ENCODE results near the gene SLC25A3. TPM values are rescaled to one million over a fixed set of nuclear protein-coding genes. Genes with fewer than 3 reads are reported as not detected.
A peak's percentile ranks its signal among the peaks of the same experiment; 100 is the strongest.
"Not testable (repeated sequence)": the region's sequence is repeated elsewhere in the genome, so short reads cannot be mapped to it uniquely, and the experiment has no call there.

SLC25A3 gene
- total RNA-seq (100 to 1,000 TPM; 322 to 334 TPM), polyA plus RNA-seq (100 to 1,000 TPM; 260 to 332 (median 283) TPM), total RNA-seq (362 to 631 (median 458) reads per million in 6 experiments)

DNA sequence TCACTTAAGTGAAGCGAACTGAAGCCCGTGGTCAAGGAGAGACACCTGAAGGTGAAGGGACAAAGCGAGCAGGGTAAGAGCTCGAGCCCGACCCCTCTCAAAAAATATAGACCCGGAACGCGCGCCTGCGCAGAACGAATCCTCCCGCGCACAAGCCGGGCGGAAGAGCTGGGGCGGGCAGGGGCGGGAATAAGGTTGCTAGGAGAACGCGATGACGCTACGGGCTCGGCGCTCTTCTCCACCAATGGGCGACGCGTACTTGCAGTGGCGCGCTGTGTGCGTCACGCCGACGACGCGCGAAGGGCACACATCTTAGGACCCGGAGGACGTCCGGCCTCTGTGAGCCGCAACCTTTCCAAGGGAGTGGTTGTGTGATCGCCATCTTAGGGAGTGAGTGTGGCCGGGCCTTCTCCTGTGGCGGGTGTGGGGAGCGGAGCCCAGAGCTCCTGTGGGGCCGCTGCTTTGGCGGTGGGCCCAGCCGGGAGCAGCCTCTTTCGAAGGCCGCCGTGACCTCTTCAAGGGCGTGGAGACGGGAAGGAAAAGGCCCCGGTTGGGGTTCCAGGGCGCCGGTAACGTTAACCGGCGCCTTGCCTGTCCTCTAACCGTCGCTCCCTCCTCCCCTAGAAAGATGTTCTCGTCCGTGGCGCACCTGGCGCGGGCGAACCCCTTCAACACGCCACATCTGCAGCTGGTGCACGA, at the start of gene SLC25A3:
SLC25A3 (plus strand) TSS at position 336 of the 699 bp plus-strand sequence; CDS start at position 629, 293 bp downstream.
- ATAC-seq (peak; percentile 94 to 96), DNase-seq (peak; percentile 87 to 97 (median 94))
- Mint-ChIP-seq H3K27ac (peak within 1 kb of the TSS; percentile 95 to 100 (median 99)), H3K4me3 (peak within 1 kb of the TSS; percentile 90 to 99 (median 97)), H3K9me3 (no peaks in the 10 kb centered on the region), H3K36me3 (peaks cover 0 to 28% (median 8%) of the 10 kb centered on the region in 3 donors), H3K27me3 (no peaks in the 10 kb centered on the region), H3K4me1 (peaks cover 11 to 39% (median 36%) of the 10 kb centered on the region in 4 donors)
- POLR2A ChIA-PET: interaction anchor here (0.6 to 4.3 kb wide), 23 partner anchors 9 to 103 kb away, joined by 3 to 47 read pairs (median 4); partner anchors contain the start of genes APAF1, IKBIP and TMPO

- Mint-ChIP-seq H3K36me3 (peaks cover 0 to 85% (median 6%) of the 10 kb centered on the region in 3 donors), H3K4me1 (peaks cover 0 to 10% (median 2%) of the 10 kb centered on the region in 4 donors), H3K9me3 (no peaks in the 10 kb centered on the region), H3K4me3 (no peak overlapping the region), H3K27ac (peak overlapping the region in 1 of 10 donors; percentile 41), H3K27me3 (no peaks in the 10 kb centered on the region)
- DNase-seq (no peak), ATAC-seq (no peak)
- POLR2A ChIA-PET: interaction anchor here (0.6 kb wide), 2 partner anchors 12 to 50 kb away, joined by 3 read pairs; partner anchors contain the start of gene SLC25A3
Observed at GRCh38 chr12:98543701-98544100, 49.8 kb upstream of the SLC25A3 start.

DNA sequence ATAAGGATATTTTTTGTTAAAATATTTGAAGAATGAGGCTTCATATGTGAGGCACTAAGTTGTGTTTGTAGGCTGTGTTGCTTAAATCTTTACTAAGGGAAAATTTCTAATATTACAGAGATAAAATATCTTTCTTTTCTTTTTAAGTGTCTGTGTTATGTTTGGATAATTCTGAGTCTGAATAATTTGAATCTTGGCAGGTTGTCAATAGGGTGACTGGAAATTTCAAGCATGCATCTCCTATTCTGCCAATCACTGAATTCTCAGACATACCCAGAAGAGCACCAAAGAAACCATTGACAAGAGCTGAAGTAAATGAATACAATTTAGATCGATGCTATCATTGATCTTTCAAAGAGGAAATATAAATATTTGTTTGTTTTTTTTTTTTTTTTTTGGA, 48.7 kb upstream of the SLC25A3 start:
- H3K36me3 Mint-ChIP-seq: peaks cover 0 to 85% (median 6%) of the 10 kb centered on the region in 3 donors
- no peak overlapping the region for H3K27ac Mint-ChIP-seq
- ATAC-seq: no peak
- POLR2A ChIA-PET: no interaction called here
- no peaks in the 10 kb centered on the region for H3K27me3 Mint-ChIP-seq
- no peaks in the 10 kb centered on the region for H3K9me3 Mint-ChIP-seq
- H3K4me1 Mint-ChIP-seq: peaks cover 0 to 10% (median 2%) of the 10 kb centered on the region in 4 donors
- no peak for DNase-seq
- no peak overlapping the region for H3K4me3 Mint-ChIP-seq

GRCh38 chr12:98549371-98550110, 43.9 kb upstream of the SLC25A3 start:
- no peak for ATAC-seq
- Mint-ChIP-seq H3K4me1 (peaks cover 0 to 2% (median 0%) of the 10 kb centered on the region in 4 donors), H3K27me3 (no peaks in the 10 kb centered on the region), H3K36me3 (peaks cover 4 to 67% (median 10%) of the 10 kb centered on the region in 3 donors), H3K9me3 (no peaks in the 10 kb centered on the region), H3K27ac (peak overlapping the region in 2 of 10 donors; percentile 3 to 43), H3K4me3 (no peak overlapping the region)
- POLR2A ChIA-PET: no interaction called here
- DNase-seq: no peak

- Mint-ChIP-seq H3K4me1 (peaks cover 0 to 2% (median 0%) of the 10 kb centered on the region in 4 donors), H3K36me3 (peaks cover 4 to 47% (median 8%) of the 10 kb centered on the region in 3 donors), H3K27ac (peak overlapping the region in 2 of 10 donors; percentile 52 to 88), H3K27me3 (no peaks in the 10 kb centered on the region), H3K4me3 (no peak overlapping the region), H3K9me3 (no peaks in the 10 kb centered on the region)
- no peak for ATAC-seq
- POLR2A ChIA-PET: interaction anchor here (1.3 kb wide), 1 partner anchor 18 kb away, joined by 3 read pairs; no protein-coding TSS in a partner anchor
- no peak for DNase-seq
Observed at GRCh38 chr12:98551787-98552186, 41.7 kb upstream of the SLC25A3 start.

- POLR2A ChIA-PET, DNase-seq, H3K36me3 Mint-ChIP-seq, H3K27ac Mint-ChIP-seq, ATAC-seq, H3K4me3 Mint-ChIP-seq, H3K9me3 Mint-ChIP-seq, H3K4me1 Mint-ChIP-seq, H3K27me3 Mint-ChIP-seq: not testable (repeated sequence)
Observed at GRCh38 chr12:98558097-98558496, 35.4 kb upstream of the SLC25A3 start.

DNA sequence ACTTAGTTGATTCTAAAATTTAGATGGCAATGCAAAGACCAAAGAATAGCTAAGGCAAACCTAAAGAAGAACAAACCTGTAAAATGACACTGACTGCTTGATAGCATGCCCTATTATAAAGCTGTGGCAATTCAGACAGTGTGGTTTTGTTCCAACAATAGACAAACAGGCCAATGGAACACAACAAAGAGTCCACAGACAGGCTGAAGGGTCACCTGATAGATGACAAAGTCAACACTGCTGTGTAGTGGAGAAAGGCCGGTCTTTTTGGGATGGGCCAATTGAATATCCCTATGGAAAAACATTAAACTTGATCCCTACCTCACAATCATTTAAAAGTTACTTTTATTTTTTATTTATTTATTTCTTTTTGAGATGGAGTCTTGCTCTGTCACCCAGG, 33.8 kb upstream of the SLC25A3 start:
- Mint-ChIP-seq H3K27ac (no peak overlapping the region), H3K9me3 (no peaks in the 10 kb centered on the region), H3K4me3 (no peak overlapping the region), H3K36me3 (peaks cover 0 to 3% (median 0%) of the 10 kb centered on the region in 3 donors), H3K27me3 (no peaks in the 10 kb centered on the region), H3K4me1 (no peaks in the 10 kb centered on the region)
- ATAC-seq (no peak), DNase-seq (no peak)
- POLR2A ChIA-PET: no interaction called here

GRCh38 chr12:98561846-98562245, 31.6 kb upstream of the SLC25A3 start:
- DNase-seq (no peak), ATAC-seq (no peak)
- peaks cover 0 to 3% (median 0%) of the 10 kb centered on the region in 3 donors for H3K36me3 Mint-ChIP-seq
- H3K9me3 Mint-ChIP-seq: no peaks in the 10 kb centered on the region
- peak overlapping the region in 2 of 10 donors; percentile 2 to 22 for H3K27ac Mint-ChIP-seq
- POLR2A ChIA-PET: no interaction called here
- peaks cover 0 to 5% (median 3%) of the 10 kb centered on the region in 4 donors for H3K4me1 Mint-ChIP-seq
- H3K27me3 Mint-ChIP-seq: no peaks in the 10 kb centered on the region
- no peak overlapping the region for H3K4me3 Mint-ChIP-seq

DNA sequence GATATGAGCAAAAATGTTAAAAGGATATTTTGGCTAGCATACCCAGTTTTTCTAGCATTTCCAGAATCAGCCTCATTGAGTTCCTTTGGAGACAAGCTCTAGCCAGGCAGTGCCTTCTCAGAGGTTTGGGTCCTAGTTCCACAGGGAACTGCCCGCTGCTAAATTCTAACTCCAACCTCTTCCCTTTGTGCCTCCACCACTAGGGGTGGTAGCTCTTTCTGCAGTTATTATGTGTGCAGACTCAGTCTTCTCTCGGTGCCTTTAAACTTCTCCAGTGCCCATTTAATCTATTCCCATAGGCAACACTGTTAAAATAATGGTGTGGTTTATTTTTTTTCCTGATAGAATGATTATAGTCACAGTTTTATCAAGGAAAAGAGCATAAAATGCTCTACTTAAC, 21.5 kb upstream of the SLC25A3 start:
- Mint-ChIP-seq H3K36me3 (no peaks in the 10 kb centered on the region), H3K9me3 (peaks cover 0 to 2% (median 0%) of the 10 kb centered on the region in 9 donors), H3K4me3 (no peak overlapping the region), H3K27me3 (peaks cover 0 to 2% (median 0%) of the 10 kb centered on the region in 5 donors), H3K27ac (no peak overlapping the region), H3K4me1 (peaks cover 0 to 2% (median 0%) of the 10 kb centered on the region in 4 donors)
- POLR2A ChIA-PET: interaction anchor here (0.7 to 1.2 kb wide), 2 partner anchors 12 to 69 kb away, joined by 3 to 4 read pairs; no protein-coding TSS in a partner anchor
- DNase-seq (no peak), ATAC-seq (no peak)

- Mint-ChIP-seq H3K36me3 (no peaks in the 10 kb centered on the region), H3K4me3 (no peak overlapping the region), H3K4me1 (no peaks in the 10 kb centered on the region), H3K27me3 (peaks cover 0 to 4% (median 0%) of the 10 kb centered on the region in 5 donors), H3K9me3 (peaks cover 0 to 2% (median 0%) of the 10 kb centered on the region in 9 donors), H3K27ac (no peak overlapping the region)
- DNase-seq (no peak), ATAC-seq (no peak)
- POLR2A ChIA-PET: interaction anchor here (0.8 kb wide), 1 partner anchor 58 kb away, joined by 4 read pairs; no protein-coding TSS in a partner anchor
Observed at GRCh38 chr12:98574110-98574509, 19.4 kb upstream of the SLC25A3 start.

- no peak for ATAC-seq
- peaks cover 0 to 6% (median 1%) of the 10 kb centered on the region in 5 donors for H3K27me3 Mint-ChIP-seq
- peaks cover 0 to 2% (median 0%) of the 10 kb centered on the region in 9 donors for H3K9me3 Mint-ChIP-seq
- H3K4me1 Mint-ChIP-seq: no peaks in the 10 kb centered on the region
- H3K4me3 Mint-ChIP-seq: no peak overlapping the region
- H3K27ac Mint-ChIP-seq: no peak overlapping the region
- POLR2A ChIA-PET: interaction anchor here (0.8 to 1.0 kb wide), 2 partner anchors 19 to 57 kb away, joined by 3 to 4 read pairs; partner anchors contain the start of gene SLC25A3
- no peak for DNase-seq
- H3K36me3 Mint-ChIP-seq: no peaks in the 10 kb centered on the region
Observed at GRCh38 chr12:98575013-98575412, 18.5 kb upstream of the SLC25A3 start.

- peak overlapping the region in 1 of 10 donors; percentile 44 for H3K27ac Mint-ChIP-seq
- H3K36me3 Mint-ChIP-seq, H3K27me3 Mint-ChIP-seq, POLR2A ChIA-PET, DNase-seq, H3K4me3 Mint-ChIP-seq, H3K4me1 Mint-ChIP-seq, ATAC-seq, H3K9me3 Mint-ChIP-seq: not testable (repeated sequence)
Observed at GRCh38 chr12:98576795-98577194, 16.7 kb upstream of the SLC25A3 start.

Data from naive thymus-derived CD8-positive, alpha-beta T cell (primary cell).